ENCODE results near the gene GPX3. TPM values are rescaled to one million over a fixed set of nuclear protein-coding genes. Genes with fewer than 3 reads are reported as not detected.

The GPX3 gene
- total RNA-seq, 4 donors from 2014 or later = 690 to 3,141 (median 1,517) TPM

- TF ChIP-seq POLR2AphosphoS5 (IDR thresholded peaks at IDR 0.05) = no peak
- no peak for TF ChIP-seq EP300 (IDR thresholded peaks at IDR 0.05)
- no peak for TF ChIP-seq POLR2A (IDR thresholded peaks at IDR 0.05)
- H3K27ac ChIP-seq = peak overlapping the region; percentile 48 to 89 (median 85)
- H3K9me3 ChIP-seq = no peaks in the 10 kb centered on the region
- H3K4me3 ChIP-seq = no peak overlapping the region
- WGBS, 2 donors (ENCODE audit: low coverage in 1 of 2) = 80 to 82% methylated on average over 1 to 6 of the region's 7 CpGs
- H3K4me1 ChIP-seq = peaks cover 7 to 44% (median 30%) of the 10 kb centered on the region in 3 donors
- no peak for ATAC-seq
- no peaks in the 10 kb centered on the region for H3K27me3 ChIP-seq
- peaks cover 0 to 90% of the 10 kb centered on the region in 2 donors for H3K36me3 ChIP-seq
These were observed 18.4 kb downstream of the GPX3 start for GRCh38 chr5:151038801-151039238.

GRCh38 chr5:151039665-151040064 is 19.3 kb downstream of the GPX3 start:
- TF ChIP-seq EP300 (IDR thresholded peaks at IDR 0.05) = no peak
- no peak for TF ChIP-seq CTCF (IDR thresholded peaks at IDR 0.05)
- no peak for TF ChIP-seq POLR2AphosphoS5 (IDR thresholded peaks at IDR 0.05)
- TF ChIP-seq POLR2A (IDR thresholded peaks at IDR 0.05) = no peak
- Histone ChIP-seq H3K4me3 (no peak overlapping the region), H3K9me3 (no peaks in the 10 kb centered on the region), H3K27ac (peak overlapping the region in 3 of 4 donors; percentile 85 to 89 (median 85)), H3K4me1 (peaks cover 7 to 44% (median 30%) of the 10 kb centered on the region in 3 donors), H3K27me3 (no peaks in the 10 kb centered on the region), H3K36me3 (peaks cover 0 to 90% of the 10 kb centered on the region in 2 donors)
- 74 to 87% methylated on average over 7 to 9 of the region's 9 CpGs for WGBS, 2 donors (ENCODE audit: low coverage in 1 of 2)
- ATAC-seq = no peak

GRCh38 chr5:151040211-151040747 is 19.9 kb downstream of the GPX3 start:
- Histone ChIP-seq H3K4me3 (no peak overlapping the region), H3K4me1 (peaks cover 7 to 44% (median 30%) of the 10 kb centered on the region in 3 donors), H3K36me3 (peaks cover 0 to 90% of the 10 kb centered on the region in 2 donors), H3K27ac (peak overlapping the region in 3 of 4 donors; percentile 85 to 89 (median 85)), H3K9me3 (no peaks in the 10 kb centered on the region), H3K27me3 (no peaks in the 10 kb centered on the region)
- WGBS, 2 donors (ENCODE audit: low coverage in 1 of 2) = 65 to 80% methylated on average over 1 to 3 of the region's 8 CpGs
- TF ChIP-seq POLR2A (IDR thresholded peaks at IDR 0.05) = no peak
- no peak for TF ChIP-seq EP300 (IDR thresholded peaks at IDR 0.05)
- peak; percentile 49 for ATAC-seq

GRCh38 chr5:151041577-151042268 is 21.3 kb downstream of the GPX3 start:
- Histone ChIP-seq H3K36me3 (peaks cover 0 to 90% of the 10 kb centered on the region in 2 donors), H3K4me1 (peaks cover 7 to 41% (median 30%) of the 10 kb centered on the region in 3 donors), H3K9me3 (no peaks in the 10 kb centered on the region), H3K27me3 (no peaks in the 10 kb centered on the region), H3K4me3 (no peak overlapping the region), H3K27ac (peak overlapping the region in 1 of 4 donors; percentile 85)
- 80 to 91% methylated on average over 6 to 9 of the region's 11 CpGs for WGBS, 2 donors (ENCODE audit: low coverage in 1 of 2)
- ATAC-seq = no peak
- TF ChIP-seq CTCF (IDR thresholded peaks at IDR 0.05) = no peak

GRCh38 chr5:151042453-151043093 is 22.2 kb downstream of the GPX3 start:
- no peaks in the 10 kb centered on the region for H3K27me3 ChIP-seq
- H3K36me3 ChIP-seq = peaks cover 0 to 91% of the 10 kb centered on the region in 2 donors
- no peak for TF ChIP-seq POLR2AphosphoS5 (IDR thresholded peaks at IDR 0.05)
- no peak for TF ChIP-seq CTCF (IDR thresholded peaks at IDR 0.05)
- TF ChIP-seq EP300 (IDR thresholded peaks at IDR 0.05) = no peak
- no peak for TF ChIP-seq POLR2A (IDR thresholded peaks at IDR 0.05)
- WGBS, 2 donors (ENCODE audit: low coverage in 1 of 2) = 89 to 99% methylated on average over 7 to 8 of the region's 12 CpGs
- no peaks in the 10 kb centered on the region for H3K9me3 ChIP-seq
- H3K4me3 ChIP-seq = no peak overlapping the region
- H3K4me1 ChIP-seq = peaks cover 7 to 41% (median 24%) of the 10 kb centered on the region in 3 donors
- no peak for ATAC-seq
- H3K27ac ChIP-seq = peak overlapping the region in 1 of 4 donors; percentile 32

Data from gastroesophageal sphincter (tissue), 4 donors.